GM21367 (cell line): ENCODE results near the gene HOXA10.

Experiments used
- ATAC-seq: cut with Tn5 transposase; IDR thresholded peaks from one replicate; pipeline ENCODE4 v1.9.1; 2021; ENCODE audit not compliant: unreplicated experiment

Gene HOXA10

GRCh38 chr7:27146491-27147198, 27.5 kb downstream of the HOXA10 start:
- ATAC-seq: no peak

- ATAC-seq: no peak
Measured at GRCh38 chr7:27145914-27146412, 28.2 kb downstream of the HOXA10 start.

GRCh38 chr7:27145165-27145913, 28.8 kb downstream of the HOXA10 start:
- ATAC-seq: no peak

- ATAC-seq: no peak
Measured at GRCh38 chr7:27144781-27145164, 29.3 kb downstream of the HOXA10 start.

GRCh38 chr7:27143950-27144780, 30.0 kb downstream of the HOXA10 start:
- ATAC-seq: no peak

- ATAC-seq: no peak
Measured at GRCh38 chr7:27143023-27143949, 30.8 kb downstream of the HOXA10 start, which contains the start of gene HOXA5. HOXA5 (minus strand) TSS chr7:27143681; CDS start chr7:27143607, 74 bp downstream.

- no peak for ATAC-seq
Measured at GRCh38 chr7:27142580-27143022, 31.5 kb downstream of the HOXA10 start.

GRCh38 chr7:27141923-27142579, 32.1 kb downstream of the HOXA10 start:
- no peak for ATAC-seq

GRCh38 chr7:27141137-27141922, 32.8 kb downstream of the HOXA10 start:
- no peak for ATAC-seq

- ATAC-seq: no peak
Measured at GRCh38 chr7:27140126-27140857, 33.8 kb downstream of the HOXA10 start.

- ATAC-seq: no peak
Measured at GRCh38 chr7:27139334-27140125, 34.6 kb downstream of the HOXA10 start.

GRCh38 chr7:27138985-27139333, 35.2 kb downstream of the HOXA10 start:
- no peak for ATAC-seq

GRCh38 chr7:27138472-27138871, 35.6 kb downstream of the HOXA10 start:
- no peak for ATAC-seq

- ATAC-seq: no peak
Measured at GRCh38 chr7:27137640-27138315, 36.3 kb downstream of the HOXA10 start.

- ATAC-seq: peak; percentile 51
Measured at GRCh38 chr7:27134392-27134791, 39.7 kb downstream of the HOXA10 start.

- no peak for ATAC-seq
Measured at GRCh38 chr7:27133409-27134231, 40.5 kb downstream of the HOXA10 start.
